ENCODE results near the gene DNAH1.

GRCh38 chr3:52345521-52346109 lies 29.5 kb downstream of the DNAH1 start:
- TF ChIP-seq, protein P1, sequence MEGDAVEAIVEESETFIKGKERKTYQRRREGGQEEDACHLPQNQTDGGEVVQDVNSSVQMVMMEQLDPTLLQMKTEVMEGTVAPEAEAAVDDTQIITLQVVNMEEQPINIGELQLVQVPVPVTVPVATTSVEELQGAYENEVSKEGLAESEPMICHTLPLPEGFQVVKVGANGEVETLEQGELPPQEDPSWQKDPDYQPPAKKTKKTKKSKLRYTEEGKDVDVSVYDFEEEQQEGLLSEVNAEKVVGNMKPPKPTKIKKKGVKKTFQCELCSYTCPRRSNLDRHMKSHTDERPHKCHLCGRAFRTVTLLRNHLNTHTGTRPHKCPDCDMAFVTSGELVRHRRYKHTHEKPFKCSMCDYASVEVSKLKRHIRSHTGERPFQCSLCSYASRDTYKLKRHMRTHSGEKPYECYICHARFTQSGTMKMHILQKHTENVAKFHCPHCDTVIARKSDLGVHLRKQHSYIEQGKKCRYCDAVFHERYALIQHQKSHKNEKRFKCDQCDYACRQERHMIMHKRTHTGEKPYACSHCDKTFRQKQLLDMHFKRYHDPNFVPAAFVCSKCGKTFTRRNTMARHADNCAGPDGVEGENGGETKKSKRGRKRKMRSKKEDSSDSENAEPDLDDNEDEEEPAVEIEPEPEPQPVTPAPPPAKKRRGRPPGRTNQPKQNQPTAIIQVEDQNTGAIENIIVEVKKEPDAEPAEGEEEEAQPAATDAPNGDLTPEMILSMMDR (IDR thresholded peaks at IDR 0.05): no peak
- no peak for TF ChIP-seq POLR2A (IDR thresholded peaks at IDR 0.05)

Measured in Peyer's patch (tissue), 4 donors.